Tibial nerve (tissue), 4 donors: ENCODE measurements around the gene GSG1.

Source experiments
- CTCF ChIP-seq, 5 experiments: fragments of 200-600 bp in 3 of 5; fragments of 450-650 bp in 2 of 5; sonication (generic) in 3 of 5; IDR thresholded peaks; one replicate each; pipeline ENCODE4 v1.5.1; 2016 to 2019; ENCODE audit warnings: antibody characterized with exemption in 5 of 5, mild to moderate bottlenecking in 3 of 5, moderate library complexity in 2 of 5
- EP300 ChIP-seq, 2 donors: sonication (generic); formaldehyde crosslinking; IDR thresholded peaks; one replicate each; pipeline ENCODE4 v1.6.1; 2017; ENCODE audit warnings: antibody characterized with exemption in 2 of 2, mild to moderate bottlenecking in 1 of 2
- POLR2A ChIP-seq, 2 donors: fragments of 450-650 bp; IDR thresholded peaks; one replicate each; pipeline ENCODE4 v1.6.1; 2017; ENCODE audit warnings: antibody characterized with exemption in 2 of 2, mild to moderate bottlenecking in 2 of 2, moderate library complexity in 2 of 2

- no peak for TF ChIP-seq CTCF (IDR thresholded peaks at IDR 0.05)
- no peak for TF ChIP-seq POLR2A (IDR thresholded peaks at IDR 0.05)
- no peak for TF ChIP-seq EP300 (IDR thresholded peaks at IDR 0.05)
Measured at GRCh38 chr12:13069380-13069779, 34.1 kb downstream of the GSG1 start.
